ENCODE data around the gene S100A10.
A peak's percentile ranks its signal among the peaks of the same experiment; 100 is the strongest.

S100A10 gene

DNA sequence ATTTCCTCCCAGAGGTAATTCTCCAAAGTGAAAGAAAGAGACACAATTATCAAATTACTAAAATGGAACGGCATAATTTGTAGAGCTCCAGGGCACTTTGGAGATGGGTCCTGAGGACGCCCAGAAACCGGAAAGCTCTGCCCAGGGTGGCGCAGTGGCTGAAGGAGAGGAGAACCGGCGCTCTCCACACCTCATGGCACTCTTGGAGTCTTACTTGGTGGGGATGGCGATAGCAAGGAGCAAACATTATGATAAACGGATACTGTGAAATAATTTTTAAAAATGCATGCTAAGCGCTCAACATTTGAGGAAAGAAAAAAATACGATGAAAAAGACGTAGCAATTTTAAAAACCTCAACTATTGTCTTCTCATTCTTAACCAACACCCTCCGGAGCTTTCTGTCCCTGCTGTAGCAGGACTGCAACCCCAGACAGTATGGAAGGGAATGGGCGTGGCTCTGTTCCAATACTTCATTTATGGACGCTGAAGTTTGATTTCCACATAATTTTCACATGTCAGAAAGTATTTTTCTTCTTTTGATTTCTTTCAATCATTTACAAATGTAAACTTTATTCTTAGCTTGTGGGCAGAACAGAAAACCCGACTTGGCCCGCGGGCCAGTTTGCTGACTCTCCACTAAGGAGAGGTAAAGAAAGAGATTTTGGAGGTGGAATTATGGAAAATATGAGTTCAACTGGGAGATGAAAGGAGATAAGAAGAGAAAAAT lies 42.0 kb upstream of the S100A10 start:
- peak overlapping the region; percentile 48 for H3K4me3 ChIP-seq (ENCODE audit: low read depth, low read length)
- TF ChIP-seq, protein P1, sequence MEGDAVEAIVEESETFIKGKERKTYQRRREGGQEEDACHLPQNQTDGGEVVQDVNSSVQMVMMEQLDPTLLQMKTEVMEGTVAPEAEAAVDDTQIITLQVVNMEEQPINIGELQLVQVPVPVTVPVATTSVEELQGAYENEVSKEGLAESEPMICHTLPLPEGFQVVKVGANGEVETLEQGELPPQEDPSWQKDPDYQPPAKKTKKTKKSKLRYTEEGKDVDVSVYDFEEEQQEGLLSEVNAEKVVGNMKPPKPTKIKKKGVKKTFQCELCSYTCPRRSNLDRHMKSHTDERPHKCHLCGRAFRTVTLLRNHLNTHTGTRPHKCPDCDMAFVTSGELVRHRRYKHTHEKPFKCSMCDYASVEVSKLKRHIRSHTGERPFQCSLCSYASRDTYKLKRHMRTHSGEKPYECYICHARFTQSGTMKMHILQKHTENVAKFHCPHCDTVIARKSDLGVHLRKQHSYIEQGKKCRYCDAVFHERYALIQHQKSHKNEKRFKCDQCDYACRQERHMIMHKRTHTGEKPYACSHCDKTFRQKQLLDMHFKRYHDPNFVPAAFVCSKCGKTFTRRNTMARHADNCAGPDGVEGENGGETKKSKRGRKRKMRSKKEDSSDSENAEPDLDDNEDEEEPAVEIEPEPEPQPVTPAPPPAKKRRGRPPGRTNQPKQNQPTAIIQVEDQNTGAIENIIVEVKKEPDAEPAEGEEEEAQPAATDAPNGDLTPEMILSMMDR (IDR thresholded peaks at IDR 0.05; ENCODE audit: borderline replicate concordance, insufficient read depth, low read depth, low read length) = no peak

DNA sequence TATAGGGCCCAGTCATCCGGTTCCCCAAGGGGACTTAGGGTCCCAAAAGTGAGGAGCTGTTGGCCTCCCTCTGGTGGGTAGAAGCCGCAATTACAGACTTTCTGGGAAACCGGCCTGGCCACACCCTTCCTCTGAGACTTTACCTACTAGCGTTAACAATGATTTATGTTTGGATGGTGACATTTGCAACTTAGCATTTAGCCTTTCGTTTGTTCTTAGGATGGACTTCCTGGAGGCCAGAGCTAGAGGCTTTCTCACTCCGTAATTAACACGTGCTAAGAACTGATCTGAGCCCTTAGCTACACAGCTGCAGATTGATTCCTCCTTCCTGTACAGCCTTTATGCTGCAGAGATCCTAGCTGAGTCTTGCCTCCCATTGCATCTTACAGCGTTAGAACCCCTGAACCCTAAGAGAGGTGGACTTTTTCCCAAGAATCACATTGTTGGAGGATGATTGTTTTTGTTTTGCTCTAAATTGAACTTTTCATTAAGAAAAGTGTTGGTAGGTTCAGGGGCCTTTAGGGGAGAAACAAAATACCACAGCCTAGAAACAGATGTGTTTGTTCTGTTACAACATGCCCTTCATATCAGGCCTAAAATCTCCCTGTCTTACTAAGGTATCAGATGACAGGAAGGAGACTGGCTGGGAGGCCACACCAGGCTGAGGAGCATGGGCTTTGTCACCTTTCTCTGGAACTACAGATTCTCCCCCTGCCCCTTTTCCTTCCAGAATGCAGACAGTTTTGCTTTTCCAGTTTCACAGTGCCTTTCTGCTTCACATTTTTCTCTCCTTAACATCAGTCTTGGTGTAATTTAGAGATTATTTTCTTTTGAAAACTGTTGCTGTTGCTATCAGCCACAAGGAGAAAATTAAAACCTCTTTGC lies 41.2 kb upstream of the S100A10 start:
- TF ChIP-seq, protein P1 (IDR thresholded peaks at IDR 0.05; ENCODE audit: borderline replicate concordance, insufficient read depth, low read depth, low read length) = peak; percentile 72
- H3K4me3 ChIP-seq (ENCODE audit: low read depth, low read length) = peak overlapping the region; percentile 1

DNA sequence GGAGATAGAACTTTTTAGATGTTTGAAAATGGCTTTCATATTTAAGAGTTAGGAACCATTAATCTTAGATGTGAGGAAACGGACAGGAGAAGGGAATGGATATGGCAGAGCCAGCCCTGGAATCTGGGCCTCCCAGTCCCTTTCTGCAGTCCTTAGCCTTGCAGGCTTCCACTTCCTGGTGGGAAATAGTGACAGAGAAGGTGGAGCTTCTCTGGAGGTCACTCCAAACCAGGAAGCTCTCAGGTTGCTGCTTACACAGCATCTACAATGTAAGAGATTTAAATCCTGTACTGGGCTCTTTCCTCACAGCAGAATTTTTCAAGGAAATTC lies 40.6 kb upstream of the S100A10 start:
- TF ChIP-seq, protein P1 (IDR thresholded peaks at IDR 0.05; ENCODE audit: borderline replicate concordance, insufficient read depth, low read depth, low read length) = no peak
- H3K4me3 ChIP-seq (ENCODE audit: low read depth, low read length) = peak overlapping the region; percentile 1

DNA sequence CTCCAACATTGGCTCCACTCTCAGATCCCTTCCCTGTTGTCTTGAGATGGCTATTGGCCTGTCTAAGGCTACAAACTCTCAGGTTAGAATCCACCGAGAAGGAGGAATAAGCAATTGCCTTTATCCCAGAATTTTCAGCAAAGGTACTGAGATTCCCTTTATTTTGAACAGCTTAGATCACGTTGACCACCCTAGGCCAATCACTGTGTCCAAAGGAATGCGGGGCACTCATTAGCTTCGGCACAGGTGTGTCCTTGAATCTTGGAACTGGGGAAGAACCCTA lies 36.2 kb upstream of the S100A10 start:
- H3K4me3 ChIP-seq (ENCODE audit: low read depth, low read length) = no peak overlapping the region
- TF ChIP-seq, protein P1 (IDR thresholded peaks at IDR 0.05; ENCODE audit: borderline replicate concordance, insufficient read depth, low read depth, low read length) = no peak

DNA sequence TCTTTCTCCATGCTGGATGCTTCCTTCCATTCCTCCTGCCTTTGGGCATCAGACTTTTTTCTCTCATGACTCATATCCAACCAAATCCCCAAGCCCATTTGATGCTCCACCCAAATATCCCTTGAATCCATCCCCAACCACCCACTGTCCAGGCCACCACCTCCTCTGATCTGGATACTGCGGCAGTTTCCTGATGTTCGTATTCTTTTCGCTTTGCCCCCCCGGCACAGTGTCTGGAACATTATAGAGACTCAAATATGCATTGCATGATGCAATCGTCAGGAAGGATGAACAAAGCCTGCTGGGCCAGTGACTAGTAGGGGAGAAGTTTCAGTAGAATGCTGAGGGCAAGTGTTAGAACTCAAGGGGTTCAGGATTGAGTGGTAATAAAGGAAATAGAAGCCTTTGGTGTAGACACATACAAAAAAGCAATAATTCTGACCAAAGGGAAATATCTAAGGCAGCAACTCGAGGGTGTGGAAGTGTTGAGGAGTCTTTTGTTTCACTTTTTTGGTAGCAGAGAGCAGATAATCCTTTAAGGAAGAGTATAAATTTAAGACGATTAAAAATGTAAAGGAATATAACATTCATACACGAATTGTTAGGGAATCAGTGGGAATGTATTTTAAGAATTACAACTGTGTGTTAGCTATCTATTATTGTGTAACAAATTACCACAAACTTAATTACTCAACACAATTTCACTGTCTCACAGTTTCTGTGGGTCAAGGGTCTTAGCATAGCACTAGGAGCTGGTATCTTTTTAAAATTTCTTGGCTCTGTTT lies 35.7 kb upstream of the S100A10 start:
- no peak overlapping the region for H3K4me3 ChIP-seq (ENCODE audit: low read depth, low read length)
- TF ChIP-seq, protein P1 (IDR thresholded peaks at IDR 0.05; ENCODE audit: borderline replicate concordance, insufficient read depth, low read depth, low read length) = no peak

DNA sequence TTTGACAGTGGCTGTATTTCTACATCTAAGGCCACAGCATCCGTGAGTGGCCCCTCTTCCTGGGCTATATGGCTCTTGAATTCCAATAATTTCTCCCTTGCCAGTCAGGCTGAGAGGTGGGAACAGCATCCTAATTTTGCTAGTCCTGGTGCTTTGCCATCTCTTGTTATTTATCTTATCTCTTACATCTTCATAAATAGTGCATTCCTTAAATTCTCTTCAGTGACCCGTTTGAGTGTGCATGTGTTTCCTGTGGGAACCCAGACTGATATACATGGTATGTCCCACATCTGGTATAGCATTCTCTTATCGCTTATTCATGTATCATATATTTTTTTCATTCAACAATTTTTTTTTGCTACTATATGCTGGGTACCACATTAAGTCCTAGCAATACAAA lies 33.2 kb upstream of the S100A10 start:
- H3K4me3 ChIP-seq (ENCODE audit: low read depth, low read length) = no peak overlapping the region
- TF ChIP-seq, protein P1 (IDR thresholded peaks at IDR 0.05; ENCODE audit: borderline replicate concordance, insufficient read depth, low read depth, low read length) = no peak

All from GM12875 (cell line).